ENCODE data around the gene ABHD15.

DNA sequence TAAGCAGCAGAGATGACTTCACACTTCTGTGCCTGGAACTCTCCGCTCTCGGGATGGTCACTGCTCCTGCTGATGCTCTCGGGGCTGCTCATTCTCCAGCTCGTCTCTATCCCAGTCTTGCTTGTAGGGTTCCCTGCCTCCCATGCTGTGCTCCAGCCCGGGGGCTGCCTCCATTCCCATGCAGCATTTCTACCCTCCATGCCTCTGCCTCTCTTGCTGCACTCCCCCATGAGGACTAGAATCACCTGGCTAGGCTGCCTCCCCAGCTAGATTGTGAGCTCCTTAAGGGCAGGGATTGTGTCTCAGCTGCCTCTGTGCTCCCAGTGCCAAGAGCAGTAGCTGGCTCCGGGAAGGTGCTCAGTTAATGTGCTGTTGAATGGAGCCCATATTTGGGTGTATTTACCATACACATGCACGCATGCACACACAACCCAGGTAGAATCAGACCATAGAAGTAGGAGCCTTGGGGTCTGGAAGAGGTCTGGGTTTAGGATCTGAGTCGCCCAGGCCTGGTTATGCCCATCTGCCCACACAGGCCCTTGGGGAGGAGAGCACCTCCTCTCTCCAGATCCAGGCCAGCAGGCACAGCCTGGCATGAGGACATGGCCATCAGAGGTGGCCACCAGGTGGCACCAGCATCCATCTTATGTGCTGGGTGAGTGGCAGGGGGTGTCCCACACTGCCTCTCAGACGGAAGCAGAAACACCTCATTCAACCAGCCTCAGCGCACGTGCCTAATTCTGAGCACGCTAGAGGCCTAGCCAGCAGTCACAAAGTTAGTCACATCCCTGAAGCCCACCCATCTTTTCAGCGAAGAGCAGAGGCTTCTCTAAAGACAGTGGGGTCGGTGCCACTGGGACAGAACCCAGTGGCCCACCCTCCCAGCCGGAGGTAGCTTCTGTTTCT is 13.3 kb upstream of the ABHD15 start:
- TF ChIP-seq, protein P1, sequence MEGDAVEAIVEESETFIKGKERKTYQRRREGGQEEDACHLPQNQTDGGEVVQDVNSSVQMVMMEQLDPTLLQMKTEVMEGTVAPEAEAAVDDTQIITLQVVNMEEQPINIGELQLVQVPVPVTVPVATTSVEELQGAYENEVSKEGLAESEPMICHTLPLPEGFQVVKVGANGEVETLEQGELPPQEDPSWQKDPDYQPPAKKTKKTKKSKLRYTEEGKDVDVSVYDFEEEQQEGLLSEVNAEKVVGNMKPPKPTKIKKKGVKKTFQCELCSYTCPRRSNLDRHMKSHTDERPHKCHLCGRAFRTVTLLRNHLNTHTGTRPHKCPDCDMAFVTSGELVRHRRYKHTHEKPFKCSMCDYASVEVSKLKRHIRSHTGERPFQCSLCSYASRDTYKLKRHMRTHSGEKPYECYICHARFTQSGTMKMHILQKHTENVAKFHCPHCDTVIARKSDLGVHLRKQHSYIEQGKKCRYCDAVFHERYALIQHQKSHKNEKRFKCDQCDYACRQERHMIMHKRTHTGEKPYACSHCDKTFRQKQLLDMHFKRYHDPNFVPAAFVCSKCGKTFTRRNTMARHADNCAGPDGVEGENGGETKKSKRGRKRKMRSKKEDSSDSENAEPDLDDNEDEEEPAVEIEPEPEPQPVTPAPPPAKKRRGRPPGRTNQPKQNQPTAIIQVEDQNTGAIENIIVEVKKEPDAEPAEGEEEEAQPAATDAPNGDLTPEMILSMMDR (IDR thresholded peaks at IDR 0.05): peak; percentile 79
- no peak for TF ChIP-seq EZH2 (IDR thresholded peaks at IDR 0.05; ENCODE audit: borderline replicate concordance, insufficient read depth, low read depth, low read length, poor library complexity, severe bottlenecking)

All from B cell (primary cell).